Activated CD4-positive, alpha-beta memory T cell treated with anti-CD3 and anti-CD28 coated beads, Interleukin-2, amount 10 ng/mL, durations not matched to agents 7 days and 5 days (primary cell): ENCODE data around the gene LINC00237. TPM values are rescaled to one million over a fixed set of nuclear protein-coding genes. Genes with fewer than 3 reads are reported as not detected.

Experiments used
- CTCF ChIA-PET: fragments of 350-600 bp; sonication (Branson Sonifier 250); formaldehyde crosslinking; loops from one replicate; lab custom pipeline; 2021; ENCODE audit warnings: antibody characterized with exemption, inconsistent platforms; lab: Charles Lee
- POLR2A ChIA-PET: fragments of 350-600 bp; sonication (Branson Sonifier 250); formaldehyde crosslinking; loops from one replicate; lab custom pipeline; 2021; ENCODE audit warnings: antibody characterized with exemption; lab: Charles Lee
- DNase-seq: peaks from one replicate; pipeline ENCODE4 v3.0.0-alpha.2; 2020
- H3K27ac Mint-ChIP-seq: one replicate; pipeline ENCODE4 v1.8.0; 2021; ENCODE audit warnings: mild to moderate bottlenecking, mixed read lengths
- H3K27me3 Mint-ChIP-seq: one replicate; pipeline ENCODE4 v1.8.0; 2021; ENCODE audit warnings: mixed read lengths
- H3K36me3 Mint-ChIP-seq: one replicate; pipeline ENCODE4 v1.8.0; 2021; ENCODE audit warnings: low read depth, mixed read lengths
- H3K4me1 Mint-ChIP-seq: one replicate; pipeline ENCODE4 v1.8.0; 2021; ENCODE audit warnings: mixed read lengths
- H3K4me3 Mint-ChIP-seq: one replicate; pipeline ENCODE4 v1.8.0; 2021; ENCODE audit warnings: mild to moderate bottlenecking, mixed read lengths
- H3K9me3 Mint-ChIP-seq: one replicate; pipeline ENCODE4 v1.8.0; 2021; ENCODE audit warnings: mixed read lengths
- total RNA-seq, 2 experiments: library from RNA; stranded (reverse); gene quantifications; one replicate each; pipeline ENCODE4 v1.2.3, GENCODE V29; 2021

Gene LINC00237
- total RNA-seq, 2 experiments from 2014 or later: not detected

DNA sequence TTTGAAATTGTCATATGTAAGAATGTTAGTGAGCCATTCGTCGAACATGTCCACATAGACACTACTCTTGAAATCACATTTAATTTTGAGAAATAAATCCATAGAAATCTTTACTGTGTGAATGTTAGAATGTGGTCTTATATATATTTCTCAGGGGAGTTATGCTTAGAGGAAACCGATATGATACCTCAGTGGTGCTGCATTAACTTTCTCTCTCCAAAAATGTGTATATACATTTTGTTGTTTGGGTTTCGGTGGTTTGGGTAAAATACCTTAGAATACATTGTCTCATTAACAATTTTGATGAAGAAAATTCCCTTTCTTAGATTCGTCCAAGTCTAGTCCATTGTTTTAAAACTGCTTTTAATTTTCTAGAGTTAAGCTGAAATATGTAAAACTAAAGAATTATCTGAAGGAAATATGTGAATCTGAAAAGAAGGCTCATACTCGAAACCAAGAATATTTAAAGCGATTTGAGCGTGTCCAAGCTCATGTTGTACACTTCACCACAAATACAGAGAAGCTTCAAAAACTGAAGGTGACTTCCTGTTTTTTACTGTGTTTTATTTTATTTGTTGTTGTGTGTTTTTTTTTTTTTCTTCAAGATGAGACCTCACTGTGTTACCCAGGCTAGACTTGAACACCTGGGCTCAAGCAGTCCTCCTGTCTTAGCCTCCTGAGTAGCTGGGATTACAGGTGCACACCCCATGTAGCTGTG lies 30.0 kb upstream of the LINC00237 start:
- peaks cover 4% of the 10 kb centered on the region for H3K4me1 Mint-ChIP-seq
- H3K9me3 Mint-ChIP-seq: no peaks in the 10 kb centered on the region
- H3K36me3 Mint-ChIP-seq: peaks cover 14% of the 10 kb centered on the region
- DNase-seq: no peak
- no peaks in the 10 kb centered on the region for H3K27me3 Mint-ChIP-seq
- no peak overlapping the region for H3K27ac Mint-ChIP-seq
- CTCF ChIA-PET: interaction anchor here (0.8 to 1.4 kb wide), 3 partner anchors 10 to 99 kb away, joined by 3 read pairs; partner anchors contain the start of gene KIZ
- POLR2A ChIA-PET: no interaction called here
- no peak overlapping the region for H3K4me3 Mint-ChIP-seq

DNA sequence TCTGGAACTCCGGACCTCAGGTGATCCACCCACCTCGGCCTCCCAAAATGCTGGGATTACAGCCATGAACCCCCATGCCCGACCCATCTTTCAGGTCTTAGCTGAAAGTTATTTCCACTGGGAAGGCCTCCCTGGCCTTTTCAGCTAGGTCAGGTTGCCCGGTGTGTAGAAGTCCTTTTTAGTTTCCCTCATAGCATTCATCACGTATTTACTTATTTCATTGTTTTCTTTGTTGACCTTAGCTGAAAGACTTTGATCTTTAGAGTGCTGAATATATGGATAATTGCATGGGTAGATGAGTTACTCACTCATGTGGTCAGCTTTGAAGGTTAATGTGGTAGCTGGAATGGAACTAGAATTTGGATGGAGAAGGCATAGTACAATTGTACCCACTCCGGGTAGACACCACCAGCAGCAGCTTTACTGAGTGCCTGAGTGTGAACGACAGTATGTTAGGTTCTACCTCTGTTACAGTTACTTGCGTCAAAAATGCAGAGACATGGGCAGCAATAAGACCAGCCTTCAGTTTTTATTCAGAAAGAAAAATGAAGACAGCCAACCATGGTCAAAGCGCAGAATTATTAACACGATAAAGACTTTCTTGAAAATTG lies 28.8 kb upstream of the LINC00237 start:
- Mint-ChIP-seq H3K4me1 (peaks cover 4% of the 10 kb centered on the region), H3K36me3 (peaks cover 12% of the 10 kb centered on the region), H3K27me3 (no peaks in the 10 kb centered on the region), H3K9me3 (no peaks in the 10 kb centered on the region), H3K27ac (no peak overlapping the region), H3K4me3 (no peak overlapping the region)
- ChIA-PET CTCF (interaction anchor here (1.3 kb wide), 1 partner anchor 100 kb away, joined by 3 read pairs; no protein-coding TSS in a partner anchor), POLR2A (interaction anchor here (1.4 kb wide), 1 partner anchor 8 kb away, joined by 5 read pairs; no protein-coding TSS in a partner anchor)
- DNase-seq: no peak

DNA sequence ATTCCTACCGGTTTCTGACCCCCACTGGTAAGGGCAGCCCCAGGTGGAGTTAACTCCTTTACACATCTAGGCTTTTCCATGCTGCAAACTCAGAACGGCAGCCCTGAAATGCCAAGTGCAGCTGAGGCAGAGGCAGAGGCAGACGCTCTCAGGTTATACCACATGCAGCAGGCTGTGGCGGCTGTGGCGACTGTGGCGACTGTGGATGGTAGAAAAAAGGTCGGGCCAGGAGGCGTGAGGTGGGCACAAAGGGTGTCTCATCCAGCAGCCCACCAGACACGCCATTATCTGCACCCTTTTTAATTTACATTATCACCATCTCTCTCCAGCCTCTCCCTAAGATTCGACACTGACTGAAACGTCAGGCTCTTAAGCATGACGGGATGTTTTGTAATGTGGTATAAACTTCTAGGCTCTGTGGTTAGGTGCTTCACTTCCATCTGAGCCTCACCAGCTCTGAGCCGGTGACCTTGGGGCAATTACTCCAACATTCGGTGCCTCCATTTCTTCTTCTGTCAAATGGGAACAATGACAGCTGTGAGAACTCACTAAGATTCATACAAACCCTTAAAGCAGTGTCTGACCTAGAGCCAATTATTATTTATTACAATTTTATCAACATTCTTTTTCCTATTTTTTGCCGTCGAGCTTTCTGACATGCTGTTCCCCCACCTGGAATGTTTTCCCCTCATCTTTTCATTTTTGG lies 27.9 kb upstream of the LINC00237 start:
- no peak overlapping the region for H3K27ac Mint-ChIP-seq
- H3K27me3 Mint-ChIP-seq: no peaks in the 10 kb centered on the region
- H3K9me3 Mint-ChIP-seq: no peaks in the 10 kb centered on the region
- CTCF ChIA-PET: no interaction called here
- DNase-seq: no peak
- POLR2A ChIA-PET: no interaction called here
- peaks cover 8% of the 10 kb centered on the region for H3K36me3 Mint-ChIP-seq
- peaks cover 5% of the 10 kb centered on the region for H3K4me1 Mint-ChIP-seq
- H3K4me3 Mint-ChIP-seq: no peak overlapping the region

DNA sequence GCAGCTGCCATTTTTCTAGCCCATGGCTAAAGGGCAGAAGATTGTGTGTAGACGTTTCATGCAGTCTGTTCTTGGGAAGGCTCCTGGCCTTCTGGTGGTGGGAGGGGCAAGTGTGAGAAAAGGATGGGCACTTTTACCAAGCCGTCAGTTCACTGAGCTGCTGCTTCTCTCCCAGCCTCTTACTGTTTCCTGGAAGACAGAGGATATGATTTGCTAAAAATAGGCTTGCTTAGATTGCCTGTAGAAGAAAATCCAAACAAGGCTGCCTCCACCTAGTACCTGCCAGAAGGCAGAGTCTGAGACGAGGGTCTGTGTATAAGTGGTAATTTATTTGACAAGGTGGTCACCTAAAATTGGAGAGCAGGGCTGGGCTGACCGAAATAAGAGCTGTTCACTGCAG lies 27.2 kb upstream of the LINC00237 start:
- ChIA-PET POLR2A (no interaction called here), CTCF (no interaction called here)
- no peaks in the 10 kb centered on the region for H3K9me3 Mint-ChIP-seq
- H3K4me1 Mint-ChIP-seq: peaks cover 11% of the 10 kb centered on the region
- H3K27ac Mint-ChIP-seq: no peak overlapping the region
- no peak for DNase-seq
- H3K27me3 Mint-ChIP-seq: no peaks in the 10 kb centered on the region
- H3K4me3 Mint-ChIP-seq: no peak overlapping the region
- H3K36me3 Mint-ChIP-seq: peaks cover 8% of the 10 kb centered on the region

DNA sequence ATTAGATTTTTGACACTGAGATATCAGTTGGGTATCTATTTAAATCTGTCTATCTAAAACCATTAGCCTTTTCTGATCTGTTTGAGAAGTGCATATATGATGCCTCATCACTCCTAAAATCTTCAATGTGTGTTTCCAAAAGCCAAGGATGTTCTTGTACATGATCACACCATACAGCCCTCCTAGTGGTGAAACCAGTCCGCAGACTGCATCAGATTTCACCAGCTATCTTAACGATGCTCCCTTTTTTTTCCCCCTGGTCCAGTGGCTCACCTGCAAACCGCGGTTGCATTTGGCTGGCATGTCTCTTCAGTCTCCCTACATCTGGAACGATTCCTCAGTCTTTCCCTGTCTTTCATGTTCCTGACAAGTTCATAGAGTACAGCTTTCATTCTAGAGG lies 23.7 kb upstream of the LINC00237 start:
- H3K9me3 Mint-ChIP-seq: no peaks in the 10 kb centered on the region
- DNase-seq: no peak
- H3K4me3 Mint-ChIP-seq: no peak overlapping the region
- H3K36me3 Mint-ChIP-seq: peaks cover 4% of the 10 kb centered on the region
- no peak overlapping the region for H3K27ac Mint-ChIP-seq
- ChIA-PET CTCF (interaction anchor here (0.8 to 2.6 kb wide), 3 partner anchors 37 to 106 kb away, joined by 3 to 8 read pairs (median 3); no protein-coding TSS in a partner anchor), POLR2A (no interaction called here)
- H3K4me1 Mint-ChIP-seq: peaks cover 33% of the 10 kb centered on the region
- no peaks in the 10 kb centered on the region for H3K27me3 Mint-ChIP-seq

DNA sequence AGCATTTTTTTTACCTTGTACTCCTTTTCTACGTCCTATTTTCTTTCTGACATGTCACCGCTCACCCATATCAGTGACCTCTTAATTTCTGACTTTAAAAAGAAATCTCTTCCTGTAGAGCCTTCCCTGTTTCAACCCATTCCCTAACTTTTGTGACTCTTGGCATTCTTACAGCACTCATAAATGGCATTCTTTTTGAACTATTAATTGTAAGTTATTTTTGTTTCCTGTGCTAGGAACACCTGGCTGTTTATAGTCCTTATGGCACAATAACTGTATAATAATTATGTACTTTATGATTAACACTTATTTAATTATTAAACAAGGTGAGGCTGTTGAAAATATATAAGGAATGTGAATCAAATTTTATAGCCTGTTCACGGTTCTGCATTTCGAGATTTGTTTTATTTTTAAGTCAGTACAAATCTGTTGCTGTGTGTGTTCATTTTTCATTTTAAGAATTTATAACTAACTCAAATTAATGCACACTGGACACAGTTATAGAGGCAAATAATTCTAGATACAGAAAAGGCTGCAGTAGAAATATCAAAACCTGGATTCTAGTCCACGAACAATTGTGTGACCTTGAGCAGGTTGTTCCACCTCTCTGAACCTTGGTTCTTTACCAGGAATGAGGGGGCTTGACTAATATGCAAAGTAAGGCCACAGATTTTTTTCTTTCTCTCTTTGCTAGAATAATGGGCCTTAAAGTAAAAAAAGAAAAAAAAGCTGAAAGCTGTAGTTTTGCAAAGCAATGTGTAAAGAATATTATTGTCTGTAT lies 21.2 kb upstream of the LINC00237 start:
- no peak overlapping the region for H3K27ac Mint-ChIP-seq
- H3K4me1 Mint-ChIP-seq: peaks cover 31% of the 10 kb centered on the region
- no peaks in the 10 kb centered on the region for H3K27me3 Mint-ChIP-seq
- DNase-seq: no peak
- no peaks in the 10 kb centered on the region for H3K36me3 Mint-ChIP-seq
- POLR2A ChIA-PET: interaction anchor here (0.7 to 1.5 kb wide), 3 partner anchors 8 to 25 kb away, joined by 3 to 13 read pairs (median 5); no protein-coding TSS in a partner anchor
- CTCF ChIA-PET: interaction anchor here (0.9 to 1.6 kb wide), 3 partner anchors 27 to 378 kb away, joined by 3 to 5 read pairs (median 5); no protein-coding TSS in a partner anchor
- peak overlapping the region; percentile 88 for H3K4me3 Mint-ChIP-seq
- no peaks in the 10 kb centered on the region for H3K9me3 Mint-ChIP-seq

DNA sequence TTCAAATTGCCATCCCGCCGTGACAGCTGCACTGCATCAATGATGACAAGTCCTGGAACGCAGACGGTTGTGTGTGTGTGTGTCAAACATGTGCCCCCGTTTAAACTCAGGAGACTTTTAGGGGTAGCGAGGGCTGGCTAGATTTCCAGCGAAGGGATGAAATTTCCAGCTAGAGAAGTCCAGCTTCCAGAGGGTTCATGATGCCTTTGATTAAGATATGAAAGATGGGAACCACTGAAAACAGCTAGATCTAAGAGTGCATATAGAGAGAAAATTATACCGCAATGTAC lies 20.4 kb upstream of the LINC00237 start:
- Mint-ChIP-seq H3K4me1 (peaks cover 31% of the 10 kb centered on the region), H3K27ac (peak overlapping the region; percentile 64), H3K36me3 (no peaks in the 10 kb centered on the region), H3K4me3 (peak overlapping the region; percentile 88), H3K9me3 (no peaks in the 10 kb centered on the region), H3K27me3 (peaks cover 1% of the 10 kb centered on the region)
- POLR2A ChIA-PET: interaction anchor here (0.6 to 1.7 kb wide), 6 partner anchors 9 to 431 kb away, joined by 3 to 13 read pairs (median 4); no protein-coding TSS in a partner anchor
- no peak for DNase-seq
- CTCF ChIA-PET: interaction anchor here (0.6 to 1.6 kb wide), 7 partner anchors 10 to 379 kb away, joined by 3 to 5 read pairs (median 3); no protein-coding TSS in a partner anchor

DNA sequence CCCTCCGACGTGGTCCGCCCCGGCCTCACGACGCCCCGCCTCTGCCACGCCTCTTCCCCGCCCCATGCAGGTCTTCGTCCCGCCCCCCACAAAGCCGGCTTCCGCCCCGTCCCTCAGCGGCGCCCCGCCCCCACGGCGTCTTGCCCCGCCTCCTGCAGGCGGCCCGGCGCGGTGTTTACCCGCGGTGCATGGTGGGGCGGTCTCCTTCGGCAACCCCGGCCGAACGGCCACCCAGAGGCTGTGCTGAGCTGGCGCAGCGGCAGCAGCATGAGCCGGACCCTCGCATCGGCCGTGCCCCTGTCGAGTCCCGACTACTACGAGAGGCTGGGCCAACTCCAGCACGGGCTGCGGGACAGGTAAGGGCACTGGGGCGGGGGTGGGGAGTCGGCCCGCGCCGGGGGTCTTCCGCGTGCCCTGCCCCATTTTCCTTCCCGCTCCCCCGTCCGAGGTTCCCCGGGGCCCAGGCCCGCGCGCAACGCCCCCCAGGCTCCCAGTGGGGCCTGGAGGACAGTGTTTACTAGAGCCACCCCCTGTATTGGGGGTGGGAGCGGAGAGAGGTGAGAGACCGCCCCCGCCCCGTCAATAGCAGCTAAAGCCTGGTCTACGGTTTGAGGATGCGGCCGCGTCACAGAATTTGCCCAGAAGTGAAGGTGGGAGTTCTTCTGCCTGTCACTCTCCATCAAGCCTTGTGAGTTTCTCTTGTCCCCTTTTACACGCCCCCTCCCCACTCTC lies 19.9 kb upstream of the LINC00237 start, which contains the start of gene KIZ:
Gene KIZ (plus strand): TSS at position 234 of the 732 bp plus-strand sequence. CDS start 34 bp downstream, at position 268.
- peak; percentile 97 for DNase-seq
- Mint-ChIP-seq H3K4me1 (peaks cover 31% of the 10 kb centered on the region), H3K36me3 (no peaks in the 10 kb centered on the region), H3K9me3 (no peaks in the 10 kb centered on the region), H3K27ac (peak within 1 kb of the TSS; percentile 64), H3K4me3 (peak within 1 kb of the TSS; percentile 88), H3K27me3 (peaks cover 1% of the 10 kb centered on the region)
- CTCF ChIA-PET: interaction anchor here (0.5 to 1.6 kb wide), 10 partner anchors 10 to 379 kb away, joined by 3 to 5 read pairs (median 4); no protein-coding TSS in a partner anchor
- POLR2A ChIA-PET: interaction anchor here (0.6 to 1.7 kb wide), 7 partner anchors 9 to 432 kb away, joined by 3 to 13 read pairs (median 4); no protein-coding TSS in a partner anchor

DNA sequence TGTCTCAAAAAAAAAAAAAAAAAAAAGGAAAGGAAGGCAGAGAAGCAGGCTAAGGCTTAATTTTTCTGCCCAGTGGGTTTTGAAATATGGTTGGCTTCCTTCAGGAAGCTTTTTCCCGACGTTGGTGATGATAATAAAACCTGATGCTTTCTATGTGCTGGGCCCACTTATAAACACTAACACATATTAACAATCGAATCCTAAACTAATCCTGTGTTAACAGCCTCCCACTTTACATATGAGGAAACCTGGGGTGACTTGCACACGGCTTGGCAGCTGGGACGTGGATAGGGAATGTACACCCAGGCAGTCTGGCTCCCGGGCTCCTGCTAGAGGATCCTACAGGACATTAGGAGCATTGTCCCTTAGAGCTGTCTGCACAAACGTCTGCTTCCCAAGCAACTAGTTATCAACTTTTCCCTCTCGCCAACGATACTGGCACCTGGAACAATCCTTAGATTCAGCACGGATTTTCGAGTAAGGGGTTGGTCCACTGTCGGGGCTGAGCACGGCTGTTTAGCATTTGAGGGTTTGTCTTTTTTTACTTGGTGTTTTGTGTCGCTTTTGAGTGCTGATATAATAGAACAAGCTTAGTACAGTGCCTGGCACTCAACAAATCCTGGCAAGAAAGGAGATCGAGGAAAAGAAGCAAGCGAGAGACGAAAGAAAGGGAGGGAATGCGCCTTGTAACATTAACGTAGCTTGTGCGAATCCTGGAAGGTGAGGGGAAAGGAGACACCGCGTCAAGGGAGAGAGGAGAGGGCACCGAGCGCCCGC lies 19.1 kb upstream of the LINC00237 start:
- CTCF ChIA-PET: interaction anchor here (0.5 to 1.6 kb wide), 6 partner anchors 11 to 265 kb away, joined by 3 to 5 read pairs (median 4); no protein-coding TSS in a partner anchor
- Mint-ChIP-seq H3K27ac (peak overlapping the region; percentile 61), H3K36me3 (no peaks in the 10 kb centered on the region), H3K4me3 (peak overlapping the region; percentile 88), H3K4me1 (peaks cover 31% of the 10 kb centered on the region), H3K27me3 (peaks cover 1% of the 10 kb centered on the region), H3K9me3 (no peaks in the 10 kb centered on the region)
- DNase-seq: no peak
- POLR2A ChIA-PET: interaction anchor here (1.3 to 1.7 kb wide), 3 partner anchors 34 to 432 kb away, joined by 4 to 5 read pairs (median 4); no protein-coding TSS in a partner anchor

DNA sequence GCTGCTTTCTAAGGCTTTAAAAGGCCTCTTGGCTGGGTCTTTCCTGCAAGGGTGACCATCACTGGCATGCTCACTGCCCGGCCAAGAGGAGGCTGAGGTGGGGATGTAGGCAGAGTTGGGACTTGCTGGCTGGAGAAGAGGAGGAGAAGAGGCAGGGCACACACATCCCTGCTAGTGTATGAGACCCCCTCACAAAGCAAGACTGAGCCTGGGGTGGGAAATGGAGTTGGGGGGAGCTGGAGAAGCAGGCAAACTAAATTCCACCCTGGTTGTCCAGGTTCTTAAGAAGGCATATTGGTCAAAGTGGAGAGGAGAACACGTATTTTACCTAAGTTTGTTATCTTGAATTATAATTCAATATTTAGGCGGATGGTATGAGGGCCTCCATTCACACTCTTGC lies 18.0 kb upstream of the LINC00237 start:
- Mint-ChIP-seq H3K27ac (no peak overlapping the region), H3K27me3 (peaks cover 2% of the 10 kb centered on the region), H3K36me3 (no peaks in the 10 kb centered on the region), H3K9me3 (no peaks in the 10 kb centered on the region), H3K4me1 (peaks cover 31% of the 10 kb centered on the region), H3K4me3 (no peak overlapping the region)
- POLR2A ChIA-PET: no interaction called here
- no peak for DNase-seq
- CTCF ChIA-PET: no interaction called here

DNA sequence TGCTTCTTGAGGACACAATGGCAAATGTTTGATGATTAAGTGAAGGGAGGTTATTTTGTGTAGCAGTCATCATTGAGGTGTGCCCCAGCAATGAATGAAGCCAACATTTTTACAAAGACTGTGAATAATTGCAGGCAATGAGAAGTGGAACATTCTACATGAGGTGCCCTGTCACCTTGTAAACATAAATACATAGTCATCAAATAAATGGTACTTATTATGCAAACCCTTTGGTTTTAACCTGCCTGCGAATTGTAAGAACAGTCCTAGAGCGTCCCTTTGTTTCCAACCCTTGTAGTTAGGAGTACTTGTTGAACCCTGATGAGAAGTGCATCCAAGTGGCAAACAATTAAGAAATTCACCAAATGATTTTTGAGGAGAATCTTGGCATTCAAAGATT lies 12.6 kb upstream of the LINC00237 start:
- Mint-ChIP-seq H3K4me1 (peaks cover 3% of the 10 kb centered on the region), H3K27me3 (peaks cover 26% of the 10 kb centered on the region), H3K27ac (no peak overlapping the region), H3K4me3 (no peak overlapping the region), H3K36me3 (no peaks in the 10 kb centered on the region), H3K9me3 (no peaks in the 10 kb centered on the region)
- no peak for DNase-seq
- POLR2A ChIA-PET: no interaction called here
- CTCF ChIA-PET: no interaction called here
